ENCODE measurements around the gene LCOR.

Gene LCOR

DNA sequence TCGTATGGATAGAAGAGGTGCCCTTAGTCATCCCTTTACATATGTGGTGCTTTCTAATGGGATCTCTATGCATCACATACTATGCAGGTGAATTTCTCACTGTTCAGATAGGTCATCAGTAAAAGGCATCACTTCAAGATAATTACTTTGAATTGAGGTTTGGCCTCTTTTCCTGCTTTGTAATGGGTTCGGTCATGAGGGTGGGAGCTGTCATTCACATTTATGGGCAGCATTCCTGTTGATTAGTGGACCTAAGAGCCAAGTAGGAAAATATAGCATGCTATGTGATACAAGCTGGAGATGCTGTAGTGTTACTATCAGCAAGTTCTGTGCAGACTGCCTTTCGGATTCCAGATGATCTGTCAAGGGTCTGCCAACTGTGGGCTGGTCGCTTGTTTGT is 156.3 kb downstream of the LCOR start:
- DNase-seq: no peak

DNA sequence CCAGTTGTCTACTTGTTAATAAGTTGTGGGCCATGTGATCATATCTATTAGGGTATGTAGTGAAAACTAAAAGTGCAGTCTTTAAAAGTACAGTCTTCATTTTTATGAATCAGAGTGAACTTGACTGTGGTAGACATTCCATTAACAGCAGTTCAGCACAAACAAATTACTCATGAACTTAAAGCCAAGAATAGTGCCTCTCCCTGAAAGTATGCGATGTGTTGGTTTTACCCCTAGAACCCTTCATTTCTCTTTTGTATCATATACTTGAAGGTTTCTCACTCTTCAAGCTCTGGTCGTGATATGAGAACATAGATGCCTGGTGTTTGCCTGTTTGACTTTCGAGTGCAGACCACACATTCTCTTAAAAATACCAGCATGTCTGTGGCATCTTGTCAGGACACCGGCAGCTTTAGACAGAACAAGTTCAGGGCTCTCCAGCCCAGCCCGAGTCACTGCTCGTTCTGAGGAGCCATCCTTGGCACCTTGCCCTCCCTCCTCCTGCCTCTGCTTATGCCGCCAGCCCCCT is 159.3 kb downstream of the LCOR start:
- DNase-seq: no peak

DNA sequence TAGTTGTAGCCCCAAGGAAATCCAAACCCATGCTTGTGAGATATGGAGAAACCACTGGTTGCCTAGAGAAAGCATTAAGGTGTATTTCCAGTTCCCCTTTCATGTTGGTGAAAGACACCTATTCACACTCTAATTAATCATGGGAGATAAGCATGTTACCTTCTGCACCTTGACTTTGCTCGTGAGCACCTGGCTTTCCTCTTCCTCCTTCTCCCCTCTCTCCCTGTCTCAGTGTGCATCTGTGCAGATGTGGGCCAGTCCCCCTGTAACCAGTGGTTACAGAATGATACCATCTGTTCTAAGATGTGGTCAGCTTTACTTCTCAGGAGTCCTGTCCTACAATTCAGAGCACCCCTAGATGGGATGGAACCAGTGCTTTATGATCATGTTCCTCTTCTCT is 160.6 kb downstream of the LCOR start:
- no peak for DNase-seq

DNA sequence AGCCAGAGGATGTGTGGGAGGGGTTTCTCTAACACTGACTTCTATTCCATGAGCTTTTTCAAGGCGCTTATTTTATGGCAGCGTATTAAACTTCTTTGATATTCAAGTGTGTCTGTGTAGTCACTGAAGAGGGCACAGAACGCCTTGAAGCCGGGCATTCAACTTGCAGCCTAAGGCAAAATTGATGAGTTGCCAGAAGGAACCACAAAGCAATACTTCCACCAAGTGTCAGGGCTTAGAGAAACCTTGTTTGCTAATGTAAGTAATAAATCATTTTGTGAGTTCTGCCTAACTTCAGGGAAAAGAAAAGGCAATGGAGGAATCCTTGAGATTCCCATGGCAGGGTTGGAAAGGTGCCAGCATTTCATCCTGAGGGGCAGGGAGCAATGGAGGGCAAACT is 163.8 kb downstream of the LCOR start:
- no peak for DNase-seq

DNA sequence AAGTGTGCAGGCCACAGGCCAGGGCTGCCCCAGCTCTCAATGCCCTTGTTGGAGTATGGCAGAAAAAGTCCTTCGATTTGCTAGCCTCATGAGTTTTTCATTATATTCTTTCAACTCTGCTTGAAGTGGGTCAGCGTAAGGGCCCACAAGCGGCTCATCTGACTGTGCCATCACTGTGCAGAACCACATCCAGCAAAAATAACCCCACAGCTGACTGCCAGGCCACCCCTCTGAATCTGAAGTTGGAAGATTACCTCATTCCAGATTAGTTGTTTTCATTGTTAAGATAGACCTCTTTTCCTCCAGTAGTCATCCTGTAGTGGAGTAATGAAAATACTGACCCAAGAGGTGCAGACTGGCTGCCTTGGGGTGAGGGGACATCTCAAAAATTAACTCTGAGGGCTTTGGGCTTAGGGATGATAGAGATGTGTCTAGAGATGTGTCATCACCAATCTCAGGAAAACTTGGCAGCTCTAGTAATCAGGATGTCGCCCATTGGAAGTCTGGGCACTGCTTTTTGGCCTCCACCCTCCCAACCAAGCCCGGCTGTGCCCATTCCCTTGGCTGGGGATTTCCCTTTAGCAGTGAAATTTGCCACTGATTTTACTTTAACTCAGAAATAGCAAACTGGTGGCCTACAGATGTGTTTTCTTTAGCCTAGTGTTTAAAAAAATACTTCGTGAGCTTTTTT is 164.3 kb downstream of the LCOR start:
- DNase-seq: no peak

GRCh38 chr10:96998329-96998888 is 166.3 kb downstream of the LCOR start:
- no peak for DNase-seq

DNA sequence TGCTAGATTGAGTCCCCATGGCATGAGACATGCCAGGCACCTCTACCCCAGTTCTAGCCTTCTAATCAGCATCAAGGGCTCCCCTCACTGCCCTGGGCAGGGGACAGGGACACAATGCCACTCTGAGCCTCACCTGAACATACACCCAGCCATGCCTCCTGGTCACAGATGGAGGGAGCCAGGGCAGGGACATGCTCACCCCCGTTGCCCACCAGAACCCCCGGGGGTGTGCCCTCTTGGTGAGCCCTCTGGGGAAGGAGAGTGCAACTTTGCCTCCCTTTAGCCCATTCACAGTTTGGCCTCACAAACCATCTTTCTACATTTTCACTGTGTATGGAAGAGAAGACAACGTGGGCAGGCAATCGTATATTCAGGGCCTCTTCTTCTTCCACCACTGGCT is 167.2 kb downstream of the LCOR start:
- no peak for DNase-seq

GRCh38 chr10:96999987-97000386 is 167.9 kb downstream of the LCOR start:
- DNase-seq: no peak

DNA sequence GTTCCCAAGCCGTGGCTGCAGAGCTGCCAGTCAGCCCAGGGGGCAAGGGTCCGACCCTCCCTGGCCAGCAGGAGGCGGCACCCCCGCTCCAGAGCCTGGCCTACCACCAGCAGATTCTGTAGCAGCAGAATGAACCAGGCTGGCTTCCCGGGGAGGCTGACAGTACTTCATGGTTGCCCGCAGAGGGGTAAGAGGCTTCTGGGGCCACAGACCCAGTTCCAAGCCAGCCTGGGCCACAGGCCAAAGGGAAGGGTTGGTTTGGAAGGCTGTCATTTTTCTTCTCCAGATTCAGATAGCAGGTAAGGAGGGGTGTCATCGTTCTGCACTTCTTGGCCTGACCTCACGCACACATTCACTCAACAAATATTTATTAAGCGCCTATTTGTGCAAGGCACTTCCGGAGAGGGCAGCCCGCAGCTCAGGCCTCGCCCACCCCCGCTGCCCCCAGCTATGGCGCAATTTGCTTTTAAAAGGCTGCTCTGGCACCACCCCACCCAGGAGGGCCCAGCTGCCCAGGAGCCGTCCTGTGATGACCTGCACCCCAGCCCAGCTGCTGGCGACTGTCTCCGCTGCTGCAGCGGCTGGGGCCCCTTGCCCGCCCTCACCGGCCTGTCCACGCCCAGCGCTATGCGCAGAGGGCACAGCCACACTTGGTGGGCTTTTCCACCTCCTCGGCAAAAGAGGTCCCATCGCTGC is 168.5 kb downstream of the LCOR start:
- no peak for DNase-seq

DNA sequence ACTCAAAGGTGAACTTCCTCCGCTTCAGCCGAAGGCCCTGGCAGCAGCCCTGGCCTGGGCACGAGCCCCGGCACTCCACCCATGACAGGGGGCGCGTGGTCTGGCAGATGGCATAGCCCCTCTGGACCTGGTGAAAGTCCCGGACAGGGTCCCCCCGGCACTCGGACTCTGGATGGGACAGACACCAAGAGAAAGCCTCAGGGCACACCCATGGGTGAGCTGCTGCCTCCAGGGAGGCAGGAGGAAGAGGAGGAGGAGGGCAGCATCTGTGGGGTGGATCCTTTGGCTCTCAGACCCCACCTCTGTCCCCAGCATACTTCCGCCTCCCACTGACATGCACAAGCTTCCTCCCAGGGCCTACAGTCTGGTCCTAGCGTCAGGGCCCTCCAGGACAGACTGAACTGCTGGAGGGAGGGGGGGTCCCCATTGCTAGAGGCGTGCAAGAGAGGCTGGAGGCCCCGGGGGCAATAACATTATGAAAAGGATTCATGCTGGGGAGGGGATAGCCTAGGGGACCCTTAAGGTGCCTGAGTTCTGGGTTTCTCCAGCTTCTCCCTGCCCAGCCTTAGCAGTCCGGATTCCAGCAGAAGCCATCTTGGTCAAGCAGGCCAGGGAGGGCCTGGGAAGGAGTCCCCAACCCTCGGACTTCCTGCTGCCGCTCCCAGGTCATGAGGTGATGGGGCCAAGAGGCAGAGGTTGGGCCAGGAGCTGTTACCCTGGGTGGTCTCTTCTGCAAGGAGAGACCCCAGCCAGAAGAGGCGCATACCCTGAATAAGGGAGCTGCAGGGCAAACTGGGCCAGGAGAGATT is 169.3 kb downstream of the LCOR start:
- DNase-seq: no peak

GRCh38 chr10:97002670-97003069 is 170.6 kb downstream of the LCOR start:
- no peak for DNase-seq

DNA sequence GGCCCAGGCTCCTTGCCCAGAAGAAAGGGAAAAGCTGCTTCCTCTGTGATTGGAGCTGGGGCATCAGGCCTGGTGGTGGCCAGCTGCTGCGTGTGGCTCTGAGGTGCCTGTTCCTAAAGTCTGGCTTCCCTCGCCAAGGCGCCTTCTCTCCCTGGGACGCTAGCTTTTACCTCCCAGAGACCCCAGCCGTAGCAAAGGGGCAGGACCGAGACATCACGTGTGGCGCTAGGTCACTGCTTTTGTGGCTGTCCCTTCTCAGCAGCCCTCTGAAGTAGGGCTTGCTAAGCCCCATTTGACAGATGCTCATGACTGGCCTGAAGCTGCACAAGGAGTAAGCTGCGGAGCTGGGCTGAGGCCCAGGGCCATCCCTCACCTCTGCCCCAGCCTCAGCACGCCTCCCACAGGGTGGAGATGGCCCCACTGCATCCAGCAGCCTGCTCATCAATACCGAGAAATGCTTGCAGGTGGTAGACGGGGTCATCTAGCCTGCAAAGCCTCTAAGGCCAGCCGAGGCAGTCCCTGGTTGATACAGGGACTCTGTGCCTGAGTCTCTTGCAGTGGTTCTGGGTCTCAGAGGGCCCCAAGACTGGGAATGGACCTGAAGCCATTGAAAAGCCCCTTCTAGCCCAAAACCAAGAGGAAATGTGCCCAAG is 171.2 kb downstream of the LCOR start:
- DNase-seq: no peak

- DNase-seq: no peak
These were observed 171.7 kb downstream of the LCOR start for GRCh38 chr10:97003804-97004201.

GRCh38 chr10:97004591-97004990 is 172.5 kb downstream of the LCOR start:
- DNase-seq: no peak

DNA sequence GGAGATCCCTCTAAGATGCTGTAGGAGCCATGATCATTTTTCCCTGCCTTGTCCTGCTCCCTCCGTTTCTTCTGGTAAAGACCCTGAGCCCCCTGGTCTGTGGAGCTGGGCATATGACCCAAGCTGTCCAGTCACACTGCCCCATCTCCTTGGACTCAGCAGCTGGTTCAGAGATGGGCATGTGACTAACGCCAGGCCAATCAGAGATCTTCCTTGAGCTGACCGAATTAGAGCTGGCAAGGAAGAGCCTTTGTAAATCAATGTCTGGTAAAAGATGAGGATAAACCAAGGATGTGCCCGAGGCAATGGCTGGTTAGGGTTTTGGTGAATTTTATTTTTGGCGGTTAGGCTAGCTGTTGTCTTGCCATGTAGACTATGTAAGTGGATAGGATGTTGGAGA is 173.3 kb downstream of the LCOR start:
- DNase-seq: no peak

DNA sequence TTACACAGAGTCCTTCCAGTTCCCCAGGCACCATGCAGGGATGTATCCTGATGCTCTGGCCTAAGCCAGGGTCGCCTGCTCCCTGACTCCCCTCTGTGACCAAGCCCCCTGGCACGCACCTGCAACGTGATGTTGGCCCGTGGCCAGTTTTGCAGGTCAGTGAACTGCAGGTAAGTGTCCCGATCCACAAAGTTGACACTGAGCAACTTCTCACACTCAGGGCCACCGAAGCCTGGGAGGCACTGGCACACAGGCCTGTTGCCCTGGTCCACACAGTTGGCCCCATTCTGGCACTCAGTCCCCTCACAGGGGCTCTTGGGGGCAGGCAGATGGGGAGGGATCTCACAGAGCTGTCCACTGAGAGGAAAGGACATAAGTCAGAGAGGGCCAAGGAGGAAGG is 174.3 kb downstream of the LCOR start:
- DNase-seq: no peak

DNA sequence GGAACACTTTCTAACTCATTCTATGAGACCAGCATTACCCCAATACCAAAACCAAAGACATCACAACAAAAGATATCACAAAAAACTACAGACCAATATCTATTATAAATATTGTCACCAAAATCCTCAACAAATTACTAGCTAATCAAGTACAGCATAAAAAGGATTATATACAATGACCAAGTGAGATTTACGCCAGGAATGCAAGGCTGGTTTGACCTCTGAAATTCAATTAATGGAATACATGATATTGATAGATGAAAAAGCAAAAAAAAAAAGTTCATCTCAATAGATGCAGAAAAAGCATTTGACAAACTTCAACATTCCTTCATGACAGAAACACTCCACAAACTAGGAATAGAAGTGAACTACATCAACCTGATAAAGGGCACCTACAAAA is 175.3 kb downstream of the LCOR start:
- DNase-seq: no peak

- DNase-seq: no peak
These were observed 178.7 kb downstream of the LCOR start for GRCh38 chr10:97010695-97011206.

GRCh38 chr10:97011397-97011796 is 179.3 kb downstream of the LCOR start:
- no peak for DNase-seq

DNA sequence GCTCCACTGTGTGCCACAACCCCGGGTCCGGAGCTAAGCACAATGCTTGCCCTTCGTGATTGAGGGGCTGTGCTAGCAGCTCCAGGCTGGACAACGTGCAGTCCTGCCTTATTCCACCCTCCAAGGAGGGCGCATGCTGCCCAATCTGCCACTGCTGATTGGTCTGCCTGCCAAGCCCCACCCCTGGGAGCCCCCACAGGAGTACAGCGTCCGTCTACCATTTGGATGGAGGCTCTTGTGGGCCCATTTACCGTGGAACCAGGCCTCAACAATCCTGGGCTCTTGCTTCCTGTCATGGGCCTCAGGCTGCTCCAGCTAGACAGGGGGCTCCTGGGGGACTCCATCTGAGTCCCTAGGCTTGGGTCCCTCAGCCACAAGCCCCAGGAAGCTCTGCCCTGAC is 180.4 kb downstream of the LCOR start:
- DNase-seq: no peak

DNA sequence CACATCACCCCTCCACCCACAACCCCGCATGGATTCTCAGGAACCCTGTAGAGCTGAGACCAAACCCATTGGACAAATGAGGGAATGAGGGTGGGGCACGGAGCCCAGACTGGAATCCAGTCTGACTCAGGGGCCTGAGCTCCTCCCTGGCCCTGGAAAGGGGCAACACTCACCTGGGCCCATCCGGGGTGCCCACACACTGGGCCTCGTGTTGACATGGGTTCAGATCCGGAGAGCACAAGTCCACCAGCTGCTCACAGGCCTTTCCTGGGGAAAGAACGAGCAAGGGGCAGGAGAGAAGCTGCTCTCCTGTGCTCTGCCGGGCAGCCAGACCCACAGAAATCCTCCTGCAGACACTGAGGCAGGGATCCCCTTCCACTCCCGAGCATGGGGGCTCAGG is 181.5 kb downstream of the LCOR start:
- DNase-seq: no peak

DNA sequence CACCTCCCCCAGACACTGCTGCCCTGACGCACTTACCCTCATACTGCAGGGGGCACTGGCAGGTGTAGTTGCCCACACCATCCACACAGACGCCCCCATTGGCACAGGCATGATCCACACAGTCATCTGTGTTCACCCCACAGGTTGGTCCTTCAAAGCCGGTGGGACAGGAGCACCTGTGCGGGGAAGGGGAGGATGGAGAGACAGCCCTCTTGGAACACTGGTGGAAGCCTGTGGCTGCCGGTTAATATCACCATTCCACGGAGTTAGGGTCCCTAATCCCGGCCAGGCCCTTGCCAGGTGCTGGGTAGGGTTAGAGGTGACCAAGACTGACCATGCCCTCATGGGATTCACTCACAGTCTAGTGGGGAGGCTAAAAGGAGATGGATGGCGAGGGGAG is 181.9 kb downstream of the LCOR start:
- DNase-seq: no peak

DNA sequence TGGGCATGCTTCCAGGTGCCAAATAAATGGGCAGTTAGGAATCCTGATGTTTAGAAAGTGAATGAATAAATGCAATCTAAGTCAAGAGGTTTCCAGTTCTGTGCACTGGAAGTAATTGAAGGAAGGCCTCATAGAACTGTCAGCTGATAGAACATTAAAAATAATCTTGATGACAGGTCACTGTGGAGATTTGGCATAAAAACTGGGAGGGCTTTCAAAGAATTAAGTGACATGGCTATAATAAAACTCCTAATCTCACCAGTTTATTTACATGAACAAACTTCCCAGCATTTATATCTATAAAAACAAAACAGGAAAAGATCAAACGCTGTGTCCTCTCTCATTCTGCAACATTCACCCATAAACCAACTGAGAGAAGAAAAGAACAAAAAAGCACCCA is 183.1 kb downstream of the LCOR start:
- no peak for DNase-seq
